ENCODE data around the gene UHRF2.
A peak's percentile ranks its signal among the peaks of the same experiment; 100 is the strongest.
"Not testable (repeated sequence)": the region's sequence is repeated elsewhere in the genome, so short reads cannot be mapped to it uniquely, and the experiment has no call there.

UHRF2 gene

GRCh38 chr9:6489099-6489498 is 76.1 kb downstream of the UHRF2 start:
- no peak for DNase-seq

DNA sequence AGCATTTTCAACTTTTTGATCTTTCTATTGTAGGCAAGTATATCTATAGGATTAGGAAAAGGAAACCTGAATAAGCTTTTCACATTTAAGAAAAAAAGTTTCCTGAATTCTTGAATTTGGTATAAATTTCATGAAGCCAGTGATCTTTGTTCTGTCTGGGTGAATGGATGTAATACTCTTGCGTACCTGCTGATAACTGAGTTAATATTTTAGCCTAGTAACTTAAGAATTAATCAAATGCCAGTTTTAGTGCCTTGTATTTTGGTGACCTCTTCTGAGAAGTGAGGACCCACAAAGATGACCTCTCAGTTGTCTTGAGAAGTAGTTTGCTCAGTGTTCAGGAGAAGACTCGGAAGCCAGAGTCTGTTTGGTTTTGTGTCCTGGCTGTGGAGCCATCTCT is 77.9 kb downstream of the UHRF2 start:
- no peak for DNase-seq

GRCh38 chr9:6495466-6495865 is 82.5 kb downstream of the UHRF2 start:
- DNase-seq: no peak

DNA sequence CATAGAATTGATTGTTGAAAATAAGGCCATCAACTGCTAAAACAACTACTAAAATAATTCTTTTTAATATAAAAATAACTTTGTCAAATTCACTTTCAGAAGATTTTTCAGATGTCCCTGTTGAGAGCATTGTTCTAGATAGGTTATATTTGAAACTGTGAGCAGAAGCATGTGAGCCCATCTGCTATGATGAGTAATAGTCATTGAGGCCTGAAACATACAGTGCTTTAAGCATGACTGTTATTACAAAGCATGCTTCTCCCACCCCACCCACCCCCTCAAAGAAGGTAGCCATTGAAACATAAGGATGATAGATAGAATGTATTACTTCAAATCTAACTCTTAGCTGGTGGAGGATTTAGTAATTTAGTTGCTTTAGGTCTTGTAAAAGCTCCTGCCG is 86.0 kb downstream of the UHRF2 start:
- peak; percentile 24 for DNase-seq

- DNase-seq: no peak
Observed at GRCh38 chr9:6501526-6502210, 88.7 kb downstream of the UHRF2 start.

DNA sequence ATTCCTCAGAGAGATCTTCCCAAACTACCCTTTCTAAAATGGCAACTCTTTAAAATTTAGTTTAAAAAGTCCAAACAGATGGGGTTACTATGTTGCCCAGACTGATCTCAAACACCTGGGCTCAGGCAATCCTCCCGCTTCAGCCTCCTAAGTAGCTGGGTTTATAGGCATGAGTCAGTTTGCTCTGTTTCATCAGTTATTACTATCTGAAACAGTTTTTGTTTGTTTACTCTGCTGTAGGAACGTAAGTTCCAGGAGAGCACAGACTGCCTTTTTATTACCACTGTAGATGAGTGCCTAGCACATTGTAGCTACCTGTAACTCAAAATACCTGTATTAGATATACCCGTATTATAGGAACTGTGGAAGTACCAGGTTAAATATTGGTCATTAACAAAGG is 89.4 kb downstream of the UHRF2 start:
- no peak for DNase-seq

- peak; percentile 6 for DNase-seq
Observed at GRCh38 chr9:6506571-6506970, 93.6 kb downstream of the UHRF2 start.

DNA sequence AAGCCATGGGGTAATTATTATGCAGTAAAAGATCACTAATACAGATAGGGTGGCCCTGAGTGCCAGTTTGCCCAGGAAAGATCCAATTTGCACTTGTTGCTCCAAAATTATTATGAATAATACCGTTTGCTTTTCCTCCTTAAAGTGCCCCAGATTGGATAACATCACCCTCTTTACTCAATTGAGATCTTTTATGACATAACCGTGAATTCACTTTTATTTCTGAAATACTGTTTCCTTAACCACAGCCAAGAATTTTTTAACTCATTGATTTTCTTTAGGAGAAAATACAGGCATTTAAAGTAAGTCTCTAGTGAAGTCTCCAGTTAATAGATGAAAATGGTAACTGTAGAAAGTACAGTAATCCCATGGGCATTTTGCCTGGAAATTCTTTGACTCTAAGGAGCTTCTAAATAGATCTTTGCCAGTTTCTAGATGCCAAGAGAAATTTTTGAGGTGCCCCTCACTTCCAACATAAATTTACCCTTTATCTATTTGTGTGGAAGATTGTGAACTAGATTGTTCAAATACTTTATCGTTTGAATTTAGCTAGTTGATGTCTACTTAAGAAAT is 99.2 kb downstream of the UHRF2 start:
- DNase-seq: peak; percentile 12

- no peak for DNase-seq
Observed at GRCh38 chr9:6522263-6522662, 109.3 kb downstream of the UHRF2 start.

GRCh38 chr9:6525326-6526045 is 112.5 kb downstream of the UHRF2 start:
- peak; percentile 46 for DNase-seq

GRCh38 chr9:6535594-6535993 is 122.6 kb downstream of the UHRF2 start:
- DNase-seq: no peak

DNA sequence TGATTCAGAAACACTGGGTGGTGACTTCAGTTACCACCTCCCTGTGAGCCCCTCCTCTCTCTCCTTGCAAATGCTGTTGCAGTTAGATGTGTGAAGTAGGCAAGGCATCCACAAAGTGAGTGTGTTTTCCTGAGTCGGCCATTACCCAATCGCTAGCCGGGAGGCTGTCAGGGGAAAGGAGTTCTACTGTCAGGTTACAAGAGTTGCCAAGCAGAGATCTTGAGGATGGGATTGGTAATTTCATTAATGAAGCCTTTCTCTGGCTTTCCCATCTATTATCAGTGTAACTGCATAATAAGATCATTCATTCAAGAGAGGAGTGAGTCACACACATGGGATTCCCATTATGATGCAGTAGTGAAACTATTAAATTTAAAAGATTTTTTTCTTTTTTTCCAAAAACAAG is 125.7 kb downstream of the UHRF2 start:
- DNase-seq: no peak

DNA sequence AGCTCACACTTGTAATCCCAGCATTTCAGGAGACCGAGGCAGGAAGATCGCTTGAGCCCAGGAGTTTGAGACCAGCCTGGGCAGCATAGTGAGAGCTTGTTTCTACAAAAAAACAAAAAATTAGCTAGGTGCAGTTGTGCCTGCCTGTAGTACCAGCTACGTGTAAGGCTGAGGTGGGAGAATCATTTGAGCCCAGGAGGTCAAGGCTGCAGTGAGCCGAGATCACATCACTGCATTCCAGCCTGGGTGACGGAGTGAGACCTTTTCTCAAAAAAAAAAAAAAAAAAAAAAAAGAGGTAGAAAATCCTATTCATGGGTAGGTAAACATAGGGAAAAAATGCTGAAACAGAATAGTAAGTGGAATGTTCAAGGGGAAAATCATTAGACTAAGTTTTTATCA is 129.6 kb downstream of the UHRF2 start:
- not testable (repeated sequence) for DNase-seq

GRCh38 chr9:6543204-6543603 is 130.2 kb downstream of the UHRF2 start:
- DNase-seq: no peak

- DNase-seq: no peak
Observed at GRCh38 chr9:6545017-6545691, 132.2 kb downstream of the UHRF2 start.

GRCh38 chr9:6549106-6549800 is 136.3 kb downstream of the UHRF2 start:
- DNase-seq: no peak

GRCh38 chr9:6551136-6551535 is 138.1 kb downstream of the UHRF2 start:
- no peak for DNase-seq

DNA sequence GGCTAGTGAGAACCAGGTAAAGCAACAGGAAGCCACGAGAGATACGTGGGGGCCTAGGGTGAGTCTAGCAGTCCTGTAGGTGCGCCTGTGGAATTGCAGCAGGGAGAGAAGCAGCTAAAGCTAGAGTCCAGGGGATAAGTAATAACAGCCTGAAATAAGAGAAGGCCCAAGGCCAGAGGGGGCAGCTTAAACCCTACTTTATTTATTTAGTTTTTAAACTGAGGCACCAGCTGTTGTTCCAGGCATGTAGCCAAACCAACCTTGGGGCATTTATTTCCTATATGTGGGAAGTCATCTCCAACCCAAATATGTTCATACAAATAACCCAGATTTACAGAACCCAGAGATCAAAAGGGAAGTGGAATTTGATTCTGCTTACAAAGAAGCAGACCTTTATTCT is 139.0 kb downstream of the UHRF2 start:
- peak; percentile 61 for DNase-seq

DNA sequence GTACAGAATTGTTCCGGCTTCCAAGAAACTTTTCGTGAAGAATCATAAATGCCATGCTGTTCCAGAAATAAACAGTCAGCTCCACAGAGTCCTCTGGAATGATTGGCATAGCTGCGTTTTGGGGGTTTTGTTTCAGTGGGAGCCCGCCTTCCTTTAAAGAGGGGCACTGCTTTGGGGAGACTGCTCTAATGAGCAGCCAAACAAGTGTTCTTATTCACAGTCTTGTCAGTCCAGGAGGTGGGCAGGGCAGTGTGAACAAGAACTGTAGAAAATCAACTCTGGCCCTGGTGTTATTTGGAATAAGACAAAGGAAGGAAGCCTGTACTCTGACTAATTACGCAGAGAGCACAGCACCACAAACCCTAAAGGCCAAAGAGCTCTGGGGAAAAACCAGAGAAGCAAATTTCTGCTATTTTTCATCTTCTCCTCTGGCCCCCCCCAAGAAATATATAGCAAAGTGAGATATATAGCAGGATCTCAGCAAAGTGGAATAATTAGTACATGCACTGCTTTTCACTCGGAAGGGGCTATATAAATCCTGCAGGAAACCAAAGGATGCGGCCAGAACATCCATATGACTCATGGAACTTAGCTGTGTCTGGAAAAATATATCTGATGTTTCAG is 139.6 kb downstream of the UHRF2 start:
- no peak for DNase-seq

- DNase-seq: no peak
Observed at GRCh38 chr9:6553866-6554265, 140.9 kb downstream of the UHRF2 start.

All from fibroblast of skin of scalp (primary cell).